Hepatic stellate cell (primary cell): ENCODE measurements around the gene TTYH3.
"Not testable (repeated sequence)": the region's sequence is repeated elsewhere in the genome, so short reads cannot be mapped to it uniquely, and the experiment has no call there.

ENCODE experiments used
- DNase-seq: peaks from one replicate; pipeline ENCODE4 v3.0.0; 2011; ENCODE audit warnings: low spot score

Gene TTYH3

GRCh38 chr7:2666588-2667250, 34.9 kb downstream of the TTYH3 start:
- no peak for DNase-seq

GRCh38 chr7:2667843-2668242, 36.1 kb downstream of the TTYH3 start:
- no peak for DNase-seq

GRCh38 chr7:2668401-2668800, 36.6 kb downstream of the TTYH3 start:
- DNase-seq, result peak; percentile 95

GRCh38 chr7:2670171-2670570, 38.4 kb downstream of the TTYH3 start:
- DNase-seq, result no peak

GRCh38 chr7:2670720-2671391, 39.1 kb downstream of the TTYH3 start:
- DNase-seq, result peak; percentile 82

GRCh38 chr7:2673214-2673613, 41.4 kb downstream of the TTYH3 start:
- DNase-seq, result not testable (repeated sequence)

GRCh38 chr7:2673934-2674333, 42.1 kb downstream of the TTYH3 start:
- DNase-seq, result no peak

GRCh38 chr7:2675256-2675764, 43.5 kb downstream of the TTYH3 start:
- no peak for DNase-seq

GRCh38 chr7:2676576-2676975, 44.8 kb downstream of the TTYH3 start:
- not testable (repeated sequence) for DNase-seq

- not testable (repeated sequence) for DNase-seq
These were observed 46.7 kb downstream of the TTYH3 start for GRCh38 chr7:2678454-2678853.

GRCh38 chr7:2679135-2680127, 47.6 kb downstream of the TTYH3 start:
- not testable (repeated sequence) for DNase-seq

GRCh38 chr7:2680256-2680655, 48.5 kb downstream of the TTYH3 start:
- no peak for DNase-seq

- DNase-seq, result peak; percentile 87
These were observed 49.2 kb downstream of the TTYH3 start for GRCh38 chr7:2680792-2681490.

- DNase-seq, result no peak
These were observed 50.4 kb downstream of the TTYH3 start for GRCh38 chr7:2681929-2682799.

GRCh38 chr7:2684501-2684900, 52.7 kb downstream of the TTYH3 start:
- no peak for DNase-seq

- no peak for DNase-seq
These were observed 54.3 kb downstream of the TTYH3 start for GRCh38 chr7:2686101-2686500.

- peak; percentile 90 for DNase-seq
These were observed 55.6 kb downstream of the TTYH3 start for GRCh38 chr7:2687338-2687869.

GRCh38 chr7:2687881-2688318, 56.1 kb downstream of the TTYH3 start, which contains the start of gene AMZ1:
Gene AMZ1 (plus strand): TSS chr7:2688202. CDS start chr7:2700452, 12,250 bp downstream.
- peak; percentile 74 for DNase-seq

GRCh38 chr7:2688409-2689342, 56.9 kb downstream of the TTYH3 start:
- DNase-seq, result peak; percentile 55
